Mesenchymal stem cell (in vitro differentiated cells and primary cell): Measurements from ENCODE around the gene ABT1.

Experiments
- DNase-seq: peaks from one replicate; pipeline ENCODE4 v3.0.0-alpha.2; 2013
- H2AFZ ChIP-seq: one replicate; pipeline ENCODE4 v1.6.1; 2013; ENCODE audit warnings: low read depth, mild to moderate bottlenecking, control low read depth, inconsistent platforms, low read length, moderate library complexity
- H2AK5ac ChIP-seq: 2 replicates; pipeline ENCODE4 v1.6.1; 2013; ENCODE audit warnings: low read length, moderate library complexity, mild to moderate bottlenecking, inconsistent platforms; ENCODE audit not compliant: severe bottlenecking
- H2BK120ac ChIP-seq: one replicate; pipeline ENCODE4 v1.6.1; 2013; ENCODE audit warnings: low read depth, mild to moderate bottlenecking, inconsistent platforms, low read length, moderate library complexity
- H2BK12ac ChIP-seq, 2 experiments: one replicate each; pipeline ENCODE4 v1.6.1; 2013; ENCODE audit warnings: inconsistent platforms in 2 of 2, low read length in 2 of 2, mild to moderate bottlenecking in 2 of 2, moderate library complexity in 2 of 2, control low read depth in 1 of 2
- H2BK15ac ChIP-seq: one replicate; pipeline ENCODE4 v1.6.1; 2013; ENCODE audit warnings: mild to moderate bottlenecking, low read depth, inconsistent platforms; ENCODE audit not compliant: poor library complexity, severe bottlenecking
- H2BK5ac ChIP-seq: 2 replicates; pipeline ENCODE4 v1.6.1; 2013; ENCODE audit warnings: low read depth, mild to moderate bottlenecking, low read length, control low read depth, inconsistent platforms; ENCODE audit not compliant: poor library complexity, severe bottlenecking
- H3K14ac ChIP-seq, 2 experiments: one replicate each; pipeline ENCODE4 v1.6.1; 2013; ENCODE audit warnings: inconsistent platforms in 2 of 2, low read length in 2 of 2, control low read depth in 1 of 2, mild to moderate bottlenecking in 1 of 2, moderate library complexity in 1 of 2
- H3K18ac ChIP-seq, 2 experiments: one replicate each; pipeline ENCODE4 v1.6.1; 2013; ENCODE audit warnings: inconsistent platforms in 2 of 2, low read length in 2 of 2, control low read depth in 1 of 2, low read depth in 1 of 2, mild to moderate bottlenecking in 1 of 2
- H3K23ac ChIP-seq, 2 experiments: one replicate each; pipeline ENCODE4 v1.6.1; 2013; ENCODE audit warnings: inconsistent platforms in 2 of 2, low read length in 2 of 2, mild to moderate bottlenecking in 2 of 2, moderate library complexity in 2 of 2, control low read depth in 1 of 2
- H3K27ac ChIP-seq: 2 replicates; pipeline ENCODE4 v1.5.1; 2013; ENCODE audit warnings: mild to moderate bottlenecking, moderate library complexity, low read length, control low read depth, inconsistent platforms; ENCODE audit not compliant: poor library complexity, severe bottlenecking
- H3K27me3 ChIP-seq, 2 experiments: 2 replicates each; pipeline versions ENCODE4 v1.6.1 to v1.7.0; 2013; ENCODE audit warnings: low read length in 2 of 2, mild to moderate bottlenecking in 2 of 2, moderate library complexity in 2 of 2, control low read depth in 1 of 2, inconsistent platforms in 1 of 2; ENCODE audit not compliant: control insufficient read depth in 1 of 2, insufficient read depth in 1 of 2
- H3K36me3 ChIP-seq, 2 experiments: 2 replicates each; pipeline versions ENCODE4 v1.6.1 to v1.7.0; 2013; ENCODE audit warnings: low read length in 2 of 2, control low read depth in 1 of 2, inconsistent platforms in 1 of 2, low read depth in 1 of 2, mild to moderate bottlenecking in 1 of 2; ENCODE audit not compliant: insufficient read depth in 2 of 2, control insufficient read depth in 1 of 2
- H3K4ac ChIP-seq, 2 experiments: one replicate each; pipeline ENCODE4 v1.6.1; 2013; ENCODE audit warnings: inconsistent platforms in 2 of 2, low read length in 2 of 2, mild to moderate bottlenecking in 2 of 2, moderate library complexity in 2 of 2, control low read depth in 1 of 2, low read depth in 1 of 2
- H3K4me1 ChIP-seq: 2 replicates; pipeline ENCODE4 v1.6.1; 2013; ENCODE audit warnings: low read depth, low read length, control low read depth; ENCODE audit not compliant: control insufficient read depth, insufficient read depth
- H3K4me2 ChIP-seq: 2 replicates; pipeline ENCODE4 v1.6.1; 2013; ENCODE audit warnings: low read length, mild to moderate bottlenecking, inconsistent platforms; ENCODE audit not compliant: poor library complexity, severe bottlenecking
- H3K4me3 ChIP-seq, 2 experiments: 2 replicates each; pipeline versions ENCODE4 v1.5.1 to v1.7.0; 2013; ENCODE audit warnings: low read length in 2 of 2, mild to moderate bottlenecking in 2 of 2, control low read depth in 1 of 2, low read depth in 1 of 2; ENCODE audit not compliant: insufficient read depth in 1 of 2
- H3K79me1 ChIP-seq: replicated peaks from 2 replicates; pipeline ENCODE4 v1.6.1; 2013; ENCODE audit warnings: mild to moderate bottlenecking, control low read depth, low read length, inconsistent platforms; ENCODE audit not compliant: poor library complexity, severe bottlenecking
- H3K9ac ChIP-seq: 2 replicates; pipeline ENCODE4 v1.7.0; 2013; ENCODE audit warnings: mild to moderate bottlenecking, low read length, moderate library complexity
- H3K9me3 ChIP-seq: 2 replicates; pipeline ENCODE4 v1.7.0; 2013; ENCODE audit warnings: mild to moderate bottlenecking, low read length; ENCODE audit not compliant: control insufficient read depth
- H4K8ac ChIP-seq: one replicate; pipeline ENCODE4 v1.6.1; 2013; ENCODE audit warnings: inconsistent platforms, mild to moderate bottlenecking, low read length, moderate library complexity
- H4K91ac ChIP-seq: one replicate; pipeline ENCODE4 v1.6.1; 2013; ENCODE audit warnings: mild to moderate bottlenecking, low read length, inconsistent platforms
- WGBS: methylation state at CpG from one replicate; pipeline ENCODE4 v1.1.7; 2013; ENCODE audit warnings: mixed read lengths; 5-methylcytosine and 5-hydroxymethylcytosine counted together

The ABT1 gene

DNA sequence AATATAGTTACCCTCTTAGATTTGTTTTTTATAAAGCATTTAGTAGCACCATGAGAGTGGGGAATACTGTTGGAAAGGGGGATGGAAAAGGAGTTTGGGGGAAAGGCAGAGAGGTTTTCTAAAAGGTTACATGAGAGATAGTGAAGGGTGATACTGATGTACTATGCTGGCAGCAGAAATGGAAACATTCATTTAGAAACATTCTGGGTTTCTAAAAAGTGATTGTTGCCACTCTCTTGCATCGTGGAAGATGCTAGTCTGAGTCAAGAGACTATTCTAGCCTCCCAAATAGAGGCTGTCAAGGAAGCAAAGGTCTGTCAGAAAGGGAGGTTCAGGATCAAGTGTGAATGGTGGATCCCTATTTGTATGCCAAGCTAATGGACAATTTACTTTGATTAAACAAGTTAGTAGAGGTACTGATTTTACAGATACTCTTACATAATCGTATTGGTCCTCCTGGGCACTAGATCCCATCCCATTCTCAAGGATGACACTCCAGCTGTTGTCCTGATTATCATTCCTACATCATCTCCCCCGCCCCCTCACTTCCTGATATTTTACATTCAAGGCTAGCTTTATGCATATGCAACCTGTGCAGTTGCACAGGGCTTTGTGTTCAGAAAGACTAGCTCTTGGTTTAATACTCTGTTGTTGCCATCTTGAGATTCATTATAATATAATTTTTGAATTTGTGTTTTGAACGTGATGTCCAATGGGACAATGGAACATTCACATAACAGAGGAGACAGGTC, 15.4 kb upstream of the ABT1 start:
- Histone ChIP-seq H3K23ac (no peak overlapping the region), H3K9ac (no peak overlapping the region), H2BK15ac (no peak overlapping the region), H4K8ac (no peak overlapping the region), H4K91ac (no peak overlapping the region), H3K36me3 (no peaks in the 10 kb centered on the region), H2BK5ac (no peak overlapping the region), H3K27ac (no peak overlapping the region), H2BK120ac (no peak overlapping the region), H2AFZ (no peak overlapping the region), H3K79me1 (no peaks in the 10 kb centered on the region), H3K4me1 (peaks cover 2% of the 10 kb centered on the region), H3K9me3 (peaks cover 3% of the 10 kb centered on the region), H3K4ac (no peak overlapping the region), H3K18ac (no peak overlapping the region), H3K27me3 (peaks cover 27 to 34% of the 10 kb centered on the region in 2 experiments), H3K4me2 (no peak overlapping the region), H2AK5ac (no peak overlapping the region), H3K4me3 (no peak overlapping the region), H3K14ac (no peak overlapping the region), H2BK12ac (no peak overlapping the region)
- WGBS = 68% methylated on average over 3 of the region's 4 CpGs
- no peak for DNase-seq

DNA sequence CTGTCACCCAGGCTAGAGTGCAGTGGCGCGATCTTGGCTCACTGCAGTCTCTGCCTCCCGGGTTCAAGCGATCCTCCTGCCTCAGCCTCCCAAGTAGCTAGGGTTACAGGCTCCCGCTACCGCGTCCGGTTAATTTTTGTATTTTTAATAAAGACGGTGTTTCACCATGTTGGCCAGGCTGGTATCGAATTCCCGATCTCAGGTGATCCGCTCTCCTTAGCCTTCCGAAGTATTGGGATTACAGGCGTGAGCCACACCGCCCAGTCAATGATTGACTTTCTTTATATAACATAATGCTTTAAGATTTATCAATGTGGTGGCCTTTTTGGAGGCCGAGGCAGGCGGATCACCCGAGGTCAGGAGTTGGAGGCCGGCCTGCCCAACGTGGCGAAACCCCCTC, 7.8 kb upstream of the ABT1 start:
- Histone ChIP-seq H2BK120ac (no peak overlapping the region), H3K9ac (no peak overlapping the region), H2BK5ac (no peak overlapping the region), H2BK12ac (no peak overlapping the region), H2AFZ (no peak overlapping the region), H3K4ac (no peak overlapping the region), H2BK15ac (no peak overlapping the region), H3K23ac (no peak overlapping the region), H3K27ac (no peak overlapping the region), H4K8ac (no peak overlapping the region), H3K4me2 (no peak overlapping the region), H3K27me3 (peaks cover 19 to 21% of the 10 kb centered on the region in 2 experiments), H3K9me3 (no peaks in the 10 kb centered on the region), H2AK5ac (no peak overlapping the region), H3K14ac (no peak overlapping the region), H3K79me1 (no peaks in the 10 kb centered on the region), H3K18ac (no peak overlapping the region), H3K4me3 (no peak overlapping the region), H3K36me3 (no peaks in the 10 kb centered on the region), H4K91ac (no peak overlapping the region), H3K4me1 (no peaks in the 10 kb centered on the region)
- DNase-seq = no peak
- WGBS = 94% methylated on average over 18 of the region's 21 CpGs

DNA sequence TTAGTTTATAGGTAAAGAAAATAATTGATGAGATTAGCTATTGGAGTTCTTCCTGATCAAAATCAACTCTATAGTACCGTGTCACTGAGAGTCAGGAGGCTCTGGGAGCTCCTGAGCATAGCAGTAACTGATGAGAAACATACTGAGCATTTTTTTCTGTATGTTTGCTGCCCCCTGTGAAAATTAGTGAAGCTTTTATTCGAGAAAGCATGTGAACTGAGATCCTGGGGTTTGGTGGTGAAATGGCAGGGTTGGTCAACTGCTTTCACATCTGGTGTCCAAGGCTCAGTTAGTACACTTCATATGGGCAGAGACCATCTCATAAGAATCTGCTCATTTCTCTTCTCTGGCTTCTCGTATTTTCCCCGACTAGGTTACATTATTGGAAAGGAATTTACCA, 4.1 kb upstream of the ABT1 start:
- no peaks in the 10 kb centered on the region for H3K9me3 ChIP-seq
- no peak overlapping the region for H2BK120ac ChIP-seq

GRCh38 chr6:26593278-26594130, 3.2 kb upstream of the ABT1 start:
- no peaks in the 10 kb centered on the region for H3K9me3 ChIP-seq
- no peak overlapping the region for H4K91ac ChIP-seq
- H2BK120ac ChIP-seq = no peak overlapping the region
- H3K4me1 ChIP-seq = peaks cover 7% of the 10 kb centered on the region
- no peak overlapping the region for H4K8ac ChIP-seq
- H3K4ac ChIP-seq = no peak overlapping the region
- H3K23ac ChIP-seq = no peak overlapping the region
- no peak overlapping the region for H2AFZ ChIP-seq
- H3K4me3 ChIP-seq = no peak overlapping the region
- H2BK12ac ChIP-seq = no peak overlapping the region
- peaks cover 7 to 8% of the 10 kb centered on the region in 2 experiments for H3K36me3 ChIP-seq
- peaks cover 8 to 13% of the 10 kb centered on the region in 2 experiments for H3K27me3 ChIP-seq
- H3K27ac ChIP-seq = no peak overlapping the region
- no peak overlapping the region for H2BK5ac ChIP-seq
- H2BK15ac ChIP-seq = no peak overlapping the region
- 18% methylated on average over 19 of the region's 20 CpGs for WGBS
- H3K14ac ChIP-seq = no peak overlapping the region
- no peak overlapping the region for H2AK5ac ChIP-seq
- no peak overlapping the region for H3K18ac ChIP-seq
- H3K79me1 ChIP-seq = peaks cover 5% of the 10 kb centered on the region
- H3K4me2 ChIP-seq = no peak overlapping the region
- no peak overlapping the region for H3K9ac ChIP-seq
- no peak for DNase-seq

More for the DNA sequence above, 4.1 kb upstream of the ABT1 start:
- H3K27me3 ChIP-seq = peaks cover 8 to 13% of the 10 kb centered on the region in 2 experiments
- no peak overlapping the region for H2BK5ac ChIP-seq
- H2AFZ ChIP-seq = no peak overlapping the region
- H3K4me1 ChIP-seq = peaks cover under 1% of the 10 kb centered on the region
- H2BK15ac ChIP-seq = no peak overlapping the region
- H3K27ac ChIP-seq = no peak overlapping the region
- H3K36me3 ChIP-seq = no peaks in the 10 kb centered on the region
- no peak overlapping the region for H3K14ac ChIP-seq
- H3K4me2 ChIP-seq = no peak overlapping the region
- H3K23ac ChIP-seq = no peak overlapping the region
- no peak overlapping the region for H3K9ac ChIP-seq
- no peak overlapping the region for H4K8ac ChIP-seq
- DNase-seq = peak; percentile 24
- no peak overlapping the region for H4K91ac ChIP-seq
- no peak overlapping the region for H3K18ac ChIP-seq
- H2BK12ac ChIP-seq = no peak overlapping the region
- H3K4ac ChIP-seq = no peak overlapping the region
- no peak overlapping the region for H2AK5ac ChIP-seq
- H3K4me3 ChIP-seq = no peak overlapping the region
- 82% methylated on average over 2 of the region's 4 CpGs for WGBS
- H3K79me1 ChIP-seq = no peaks in the 10 kb centered on the region
